ENCODE measurements around the gene POMT1.

GRCh38 chr9:131543141-131543540 is 40.4 kb downstream of the POMT1 start:
- TF ChIP-seq GATA2 (IDR thresholded peaks at IDR 0.05; ENCODE audit: low read depth, low read length) (no peak), GATA3 (IDR thresholded peaks at IDR 0.05; ENCODE audit: low read depth, low read length) (no peak)
